GM23338 (cell line): Measurements from ENCODE around the gene RSU1. TPM values are rescaled to one million over a fixed set of nuclear protein-coding genes. Genes with fewer than 3 reads are reported as not detected.

Source experiments
- ATAC-seq: fragments of 200-7000 bp; cut with Tn5 transposase; 3 replicates; pipeline ENCODE4 v1.9.1; 2020
- DNase-seq: peaks from one replicate; pipeline ENCODE4 v3.0.0-alpha.2; 2015; ENCODE audit warnings: low spot score
- H2AFZ ChIP-seq: fragments of 200-600 bp; sonication (generic); 2 replicates; pipeline ENCODE4 v1.8.0; 2016; ENCODE audit warnings: antibody characterized with exemption, mild to moderate bottlenecking, moderate library complexity
- H3F3A ChIP-seq: fragments of 200-600 bp; sonication (generic); replicated peaks from 2 replicates; pipeline ENCODE4 v1.8.0; 2017; ENCODE audit warnings: antibody characterized with exemption, mixed run types, low read depth
- H3K27ac ChIP-seq: fragments of 200-600 bp; sonication (generic); 2 replicates; pipeline ENCODE4 v1.6.1; 2016; ENCODE audit warnings: low read depth
- H3K27me3 ChIP-seq: fragments of 200-600 bp; sonication (generic); 2 replicates; pipeline ENCODE4 v1.8.0; 2016; ENCODE audit warnings: mild to moderate bottlenecking, mixed run types, moderate library complexity; ENCODE audit not compliant: insufficient read depth
- H3K36me3 ChIP-seq: fragments of 200-600 bp; sonication (generic); 2 replicates; pipeline ENCODE4 v1.8.0; 2016; ENCODE audit warnings: mild to moderate bottlenecking; ENCODE audit not compliant: insufficient read depth
- H3K4me1 ChIP-seq: fragments of 200-600 bp; sonication (generic); 2 replicates; pipeline ENCODE4 v1.8.0; 2016; ENCODE audit warnings: mild to moderate bottlenecking, moderate library complexity; ENCODE audit not compliant: insufficient read depth
- H3K4me2 ChIP-seq: fragments of 200-600 bp; sonication (generic); 2 replicates; pipeline ENCODE4 v1.7.1; 2017; ENCODE audit warnings: mixed run types
- H3K4me3 ChIP-seq: fragments of 200-600 bp; sonication (generic); 2 replicates; pipeline ENCODE4 v1.6.1; 2016; ENCODE audit warnings: mixed run types
- H3K79me2 ChIP-seq: fragments of 200-600 bp; sonication (generic); replicated peaks from 2 replicates; pipeline ENCODE4 v1.8.0; 2017; ENCODE audit warnings: mild to moderate bottlenecking; ENCODE audit not compliant: insufficient read depth
- H3K9me2 ChIP-seq: fragments of 200-600 bp; sonication (generic); 2 replicates; pipeline ENCODE4 v1.8.0; 2017; ENCODE audit not compliant: insufficient read depth
- H4K20me1 ChIP-seq: fragments of 200-600 bp; sonication (generic); replicated peaks from 2 replicates; pipeline ENCODE4 v1.8.0; 2017; ENCODE audit warnings: mild to moderate bottlenecking; ENCODE audit not compliant: insufficient read depth
- H3K27ac Mint-ChIP-seq: 2 replicates; pipeline ENCODE4 v1.8.0; 2020; ENCODE audit warnings: inconsistent platforms, mild to moderate bottlenecking, moderate library complexity, mixed read lengths
- H3K27me3 Mint-ChIP-seq: 3 replicates; pipeline ENCODE4 v1.8.0; 2022; ENCODE audit warnings: low read depth, mild to moderate bottlenecking, moderate library complexity, mixed read lengths, inconsistent platforms; ENCODE audit not compliant: insufficient read depth, poor library complexity
- H3K36me3 Mint-ChIP-seq: 3 replicates; pipeline ENCODE4 v1.8.0; 2021; ENCODE audit warnings: low read depth, mild to moderate bottlenecking, inconsistent platforms, moderate library complexity, mixed read lengths
- H3K4me1 Mint-ChIP-seq: 3 replicates; pipeline ENCODE4 v1.8.0; 2020; ENCODE audit warnings: mild to moderate bottlenecking, inconsistent platforms, mixed read lengths
- H3K4me3 Mint-ChIP-seq: 3 replicates; pipeline ENCODE4 v1.8.0; 2021; ENCODE audit warnings: moderate library complexity, mild to moderate bottlenecking, inconsistent platforms, mixed read lengths
- H3K9me3 Mint-ChIP-seq: 3 replicates; pipeline ENCODE4 v1.8.0; 2020; ENCODE audit warnings: moderate library complexity, mild to moderate bottlenecking, inconsistent platforms, mixed read lengths
- CREB1 ChIP-seq: fragments of 250-450 bp; sonication (Bioruptor Pico); IDR thresholded peaks from 2 replicates; pipeline ENCODE4 v1.5.0; 2020; ENCODE audit warnings: low read depth, mild to moderate bottlenecking, moderate library complexity
- ETS1 ChIP-seq: IDR thresholded peaks from 2 replicates; pipeline ENCODE4 v1.6.1; 2016; ENCODE audit warnings: antibody characterized with exemption
- EZH2 ChIP-seq: fragments of 200-600 bp; sonication (generic); IDR thresholded peaks from one replicate; pipeline ENCODE4 v1.8.0; 2017; ENCODE audit warnings: antibody characterized with exemption, mild to moderate bottlenecking, low read depth; ENCODE audit not compliant: unreplicated experiment
- EZH2phosphoT487 ChIP-seq: fragments of 200-600 bp; sonication (generic); IDR thresholded peaks from one replicate; pipeline ENCODE4 v1.8.1; 2018; ENCODE audit warnings: antibody characterized with exemption; ENCODE audit not compliant: unreplicated experiment
- JUNB ChIP-seq: IDR thresholded peaks from one replicate; pipeline ENCODE4 v1.6.1; 2016; ENCODE audit warnings: antibody characterized with exemption; ENCODE audit not compliant: unreplicated experiment
- NANOG ChIP-seq: IDR thresholded peaks from 2 replicates; pipeline ENCODE4 v1.6.1; 2016; ENCODE audit warnings: antibody characterized with exemption, borderline replicate concordance
- POLR2AphosphoS5 ChIP-seq: IDR thresholded peaks from 2 replicates; pipeline ENCODE4 v1.6.1; 2016; ENCODE audit warnings: antibody characterized with exemption, low read depth
- STAT1 ChIP-seq: IDR thresholded peaks from one replicate; pipeline ENCODE4 v1.6.1; 2016; ENCODE audit warnings: antibody characterized with exemption; ENCODE audit not compliant: unreplicated experiment
- ZNF114 ChIP-seq: fragments of 250-450 bp; sonication (Bioruptor Pico); IDR thresholded peaks from 2 replicates; pipeline ENCODE4 v1.5.0; 2020; ENCODE audit warnings: mild to moderate bottlenecking, moderate library complexity
- ZNF331 ChIP-seq: fragments of 250-450 bp; sonication (Bioruptor Pico); IDR thresholded peaks from 2 replicates; pipeline ENCODE4 v1.5.0; 2020; ENCODE audit warnings: low read depth, mild to moderate bottlenecking, moderate library complexity
- ZNF462 ChIP-seq: fragments of 250-450 bp; sonication (Bioruptor Pico); IDR thresholded peaks from 2 replicates; pipeline ENCODE4 v1.5.0; 2020; ENCODE audit warnings: mild to moderate bottlenecking, moderate library complexity
- polyA plus RNA-seq: library from polyadenylated mRNA; unstranded; fragments of >200 nt; fragmentation: Nextera tagmentation; extraction: Ambion mirVana; gene quantifications from 2 replicates; pipeline ENCODE4 v1.2.1, GENCODE V29; 2016
- total RNA-seq: library from RNA; depleted of rRNA; stranded (reverse); fragments of >200 nt; shearing (Covaris generic); gene quantifications from 2 replicates; pipeline ENCODE4 v1.2.3, GENCODE V29; 2014
- TF ChIP-seq, protein P1 (sequence below), 2 experiments: fragments of 200-600 bp in 1 of 2; sonication (generic) in 1 of 2; conservative IDR thresholded peaks; 2 replicates each; pipeline versions ENCODE4 v1.5.1 to v1.6.1; 2016 to 2017; ENCODE audit warnings: antibody characterized with exemption in 2 of 2, low read depth in 2 of 2, mild to moderate bottlenecking in 2 of 2, moderate library complexity in 1 of 2
- TF ChIP-seq, protein P2 (sequence below): IDR thresholded peaks from one replicate; pipeline ENCODE4 v1.6.1; 2018; ENCODE audit warnings: antibody characterized with exemption; ENCODE audit not compliant: unreplicated experiment

Gene RSU1
- total and polyA plus RNA-seq, 2 experiments from 2014 or later = 62.7 to 96.2 TPM

GRCh38 chr10:16812676-16813075 is 4.5 kb downstream of the RSU1 start:
- H3K27ac Mint-ChIP-seq = no peak overlapping the region
- H3K4me1 Mint-ChIP-seq = peaks cover 8% of the 10 kb centered on the region
- H3K4me2 ChIP-seq = no peak overlapping the region
- H3K36me3 ChIP-seq = no peaks in the 10 kb centered on the region
- TF ChIP-seq EZH2phosphoT487 (no peak), ZNF331 (CRISPR knock-in tag) (no peak), ETS1 (no peak), EZH2 (no peak), ZNF462 (CRISPR knock-in tag) (no peak), JUNB (no peak), ZNF114 (no peak), NANOG (no peak), STAT1 (no peak), POLR2AphosphoS5 (no peak), CREB1 (CRISPR knock-in tag) (no peak)
- TF ChIP-seq, protein P1, sequence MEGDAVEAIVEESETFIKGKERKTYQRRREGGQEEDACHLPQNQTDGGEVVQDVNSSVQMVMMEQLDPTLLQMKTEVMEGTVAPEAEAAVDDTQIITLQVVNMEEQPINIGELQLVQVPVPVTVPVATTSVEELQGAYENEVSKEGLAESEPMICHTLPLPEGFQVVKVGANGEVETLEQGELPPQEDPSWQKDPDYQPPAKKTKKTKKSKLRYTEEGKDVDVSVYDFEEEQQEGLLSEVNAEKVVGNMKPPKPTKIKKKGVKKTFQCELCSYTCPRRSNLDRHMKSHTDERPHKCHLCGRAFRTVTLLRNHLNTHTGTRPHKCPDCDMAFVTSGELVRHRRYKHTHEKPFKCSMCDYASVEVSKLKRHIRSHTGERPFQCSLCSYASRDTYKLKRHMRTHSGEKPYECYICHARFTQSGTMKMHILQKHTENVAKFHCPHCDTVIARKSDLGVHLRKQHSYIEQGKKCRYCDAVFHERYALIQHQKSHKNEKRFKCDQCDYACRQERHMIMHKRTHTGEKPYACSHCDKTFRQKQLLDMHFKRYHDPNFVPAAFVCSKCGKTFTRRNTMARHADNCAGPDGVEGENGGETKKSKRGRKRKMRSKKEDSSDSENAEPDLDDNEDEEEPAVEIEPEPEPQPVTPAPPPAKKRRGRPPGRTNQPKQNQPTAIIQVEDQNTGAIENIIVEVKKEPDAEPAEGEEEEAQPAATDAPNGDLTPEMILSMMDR (conservative IDR thresholded peaks at IDR 0.05; ENCODE audit: low read depth in 2 of 2) = no peak
- TF ChIP-seq, protein P2, sequence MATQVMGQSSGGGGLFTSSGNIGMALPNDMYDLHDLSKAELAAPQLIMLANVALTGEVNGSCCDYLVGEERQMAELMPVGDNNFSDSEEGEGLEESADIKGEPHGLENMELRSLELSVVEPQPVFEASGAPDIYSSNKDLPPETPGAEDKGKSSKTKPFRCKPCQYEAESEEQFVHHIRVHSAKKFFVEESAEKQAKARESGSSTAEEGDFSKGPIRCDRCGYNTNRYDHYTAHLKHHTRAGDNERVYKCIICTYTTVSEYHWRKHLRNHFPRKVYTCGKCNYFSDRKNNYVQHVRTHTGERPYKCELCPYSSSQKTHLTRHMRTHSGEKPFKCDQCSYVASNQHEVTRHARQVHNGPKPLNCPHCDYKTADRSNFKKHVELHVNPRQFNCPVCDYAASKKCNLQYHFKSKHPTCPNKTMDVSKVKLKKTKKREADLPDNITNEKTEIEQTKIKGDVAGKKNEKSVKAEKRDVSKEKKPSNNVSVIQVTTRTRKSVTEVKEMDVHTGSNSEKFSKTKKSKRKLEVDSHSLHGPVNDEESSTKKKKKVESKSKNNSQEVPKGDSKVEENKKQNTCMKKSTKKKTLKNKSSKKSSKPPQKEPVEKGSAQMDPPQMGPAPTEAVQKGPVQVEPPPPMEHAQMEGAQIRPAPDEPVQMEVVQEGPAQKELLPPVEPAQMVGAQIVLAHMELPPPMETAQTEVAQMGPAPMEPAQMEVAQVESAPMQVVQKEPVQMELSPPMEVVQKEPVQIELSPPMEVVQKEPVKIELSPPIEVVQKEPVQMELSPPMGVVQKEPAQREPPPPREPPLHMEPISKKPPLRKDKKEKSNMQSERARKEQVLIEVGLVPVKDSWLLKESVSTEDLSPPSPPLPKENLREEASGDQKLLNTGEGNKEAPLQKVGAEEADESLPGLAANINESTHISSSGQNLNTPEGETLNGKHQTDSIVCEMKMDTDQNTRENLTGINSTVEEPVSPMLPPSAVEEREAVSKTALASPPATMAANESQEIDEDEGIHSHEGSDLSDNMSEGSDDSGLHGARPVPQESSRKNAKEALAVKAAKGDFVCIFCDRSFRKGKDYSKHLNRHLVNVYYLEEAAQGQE = no peak
- no peak overlapping the region for H3K4me3 Mint-ChIP-seq
- H3K36me3 Mint-ChIP-seq = no peaks in the 10 kb centered on the region; the same call in 2 of the 3 replicates
- no peaks in the 10 kb centered on the region for H3K27me3 ChIP-seq
- DNase-seq (no peak), ATAC-seq (no peak)
- H3K9me3 Mint-ChIP-seq = no peaks in the 10 kb centered on the region
- H3K4me3 ChIP-seq = no peak overlapping the region
- no peaks in the 10 kb centered on the region for H3K9me2 ChIP-seq
- H4K20me1 ChIP-seq = peaks cover 9% of the 10 kb centered on the region; the same call in 1 of the 2 replicates
- H3K27me3 Mint-ChIP-seq = peaks cover 8% of the 10 kb centered on the region
- H2AFZ ChIP-seq = no peak overlapping the region
- H3K4me1 ChIP-seq = peaks cover 8% of the 10 kb centered on the region
- no peak overlapping the region for H3K27ac ChIP-seq
- H3F3A ChIP-seq = no peaks in the 10 kb centered on the region
- peaks cover 85% of the 10 kb centered on the region for H3K79me2 ChIP-seq
